NK-92 (cell line): ENCODE results near the gene BSN.
"Not testable (repeated sequence)": the region's sequence is repeated elsewhere in the genome, so short reads cannot be mapped to it uniquely, and the experiment has no call there.

Source experiments
- DNase-seq: peaks from one replicate; lab custom pipeline; 2025; ENCODE audit not compliant: unreplicated experiment; lab: John Stamatoyannopoulos, UW

Gene BSN

GRCh38 chr3:49690856-49691255 is 136.6 kb downstream of the BSN start:
- DNase-seq, result not testable (repeated sequence)

- DNase-seq, result not testable (repeated sequence)
These were observed 137.2 kb downstream of the BSN start for GRCh38 chr3:49691481-49691880.

GRCh38 chr3:49694409-49695070 is 140.3 kb downstream of the BSN start:
- DNase-seq, result not testable (repeated sequence)

DNA sequence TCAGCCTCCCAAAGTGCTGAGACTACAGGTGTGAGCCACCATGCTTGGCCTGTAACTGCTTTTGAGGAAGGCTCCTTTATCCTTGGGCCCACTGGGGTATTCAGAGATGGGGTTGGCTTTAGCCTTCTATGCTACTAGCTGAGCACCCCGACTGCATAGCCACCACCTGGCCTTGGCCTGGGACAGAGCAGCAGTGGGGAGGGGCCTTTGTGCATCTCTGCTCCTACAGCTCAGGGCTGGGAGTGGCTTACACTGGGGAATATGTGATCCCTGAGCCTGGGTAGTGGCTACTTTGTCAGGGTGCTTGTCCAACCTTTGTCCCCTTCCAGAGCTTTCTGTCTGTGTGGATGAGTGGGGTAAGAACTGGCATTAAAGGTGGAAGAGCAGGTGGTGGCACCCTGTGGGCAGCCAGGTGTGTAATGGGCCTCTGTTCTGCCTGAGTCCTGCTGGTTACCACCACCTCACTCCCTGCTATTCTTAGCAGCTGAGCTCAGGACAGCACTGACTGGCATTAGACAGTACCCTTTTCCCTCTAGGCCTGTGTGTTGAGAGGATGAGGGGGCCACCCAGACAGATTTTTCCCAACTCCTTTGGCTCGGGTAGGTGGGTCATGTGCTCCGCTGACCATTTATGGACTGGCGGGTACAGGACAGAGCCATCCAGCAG is 141.2 kb downstream of the BSN start:
- not testable (repeated sequence) for DNase-seq

DNA sequence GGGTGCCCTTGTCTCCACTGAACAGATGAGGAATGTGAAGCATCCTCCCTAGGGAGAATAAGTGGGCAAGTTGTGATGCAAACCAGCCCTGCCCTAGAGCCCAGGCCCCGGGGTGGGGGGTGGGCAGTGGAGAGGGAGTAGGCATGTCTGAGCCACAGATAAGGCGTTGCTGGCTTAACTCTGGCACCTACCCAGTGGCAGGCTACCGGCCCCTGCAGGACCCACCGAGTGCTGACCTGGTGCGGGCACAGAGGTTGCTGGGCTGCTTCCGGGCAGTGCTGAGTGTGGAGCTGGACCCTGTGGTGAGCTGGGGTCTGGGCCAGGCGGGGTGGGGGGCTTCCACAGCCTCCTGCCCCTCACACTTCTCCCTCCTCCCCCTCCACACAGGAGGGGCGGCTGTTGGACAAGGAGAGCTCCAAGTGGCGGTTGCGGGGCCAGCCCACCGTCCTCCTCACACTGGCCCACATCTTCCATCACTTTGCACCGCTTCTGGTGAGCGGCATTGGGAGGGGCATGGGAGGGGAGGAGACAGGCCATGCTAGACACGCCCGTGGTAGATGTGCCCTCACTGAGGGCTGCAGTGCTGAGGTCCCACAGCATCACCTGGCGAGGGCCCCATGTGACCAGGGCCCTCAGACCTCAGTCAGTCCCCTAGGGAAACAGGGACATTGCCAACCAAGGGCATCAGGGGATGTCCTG is 145.2 kb downstream of the BSN start:
- no peak for DNase-seq

GRCh38 chr3:49700014-49700413 is 145.7 kb downstream of the BSN start:
- no peak for DNase-seq

DNA sequence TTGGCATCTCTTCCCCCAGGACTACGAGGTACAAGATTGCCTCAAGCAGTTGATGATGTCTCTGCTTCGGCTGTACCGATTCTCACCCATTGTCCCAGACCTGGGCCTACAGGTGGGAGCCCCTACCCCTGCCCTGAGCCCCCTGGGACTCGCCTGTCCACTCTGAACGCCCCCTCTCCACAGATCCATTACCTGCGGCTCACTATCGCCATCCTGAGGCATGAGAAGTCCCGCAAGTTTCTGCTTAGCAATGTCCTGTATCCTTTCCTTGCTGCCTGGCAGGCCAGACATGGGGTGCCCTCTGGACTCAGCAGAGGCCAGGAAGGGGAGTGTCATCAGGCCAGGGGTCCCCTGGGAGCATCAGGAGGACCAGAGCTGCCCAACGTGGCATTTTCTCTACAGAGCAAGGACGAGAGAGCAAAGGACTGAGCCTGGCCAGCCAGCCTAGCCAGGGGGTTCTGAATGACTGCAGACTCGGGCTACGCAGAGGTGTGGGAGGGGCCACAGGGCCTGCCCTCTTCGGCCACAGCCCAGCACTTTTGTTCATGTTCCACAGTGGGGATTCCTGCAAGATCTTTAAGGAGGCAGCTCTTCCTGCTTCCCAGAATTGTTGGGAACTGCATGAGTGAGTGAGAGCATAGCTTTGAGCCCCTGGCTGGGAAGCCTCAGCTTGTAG is 146.3 kb downstream of the BSN start:
- no peak for DNase-seq

DNA sequence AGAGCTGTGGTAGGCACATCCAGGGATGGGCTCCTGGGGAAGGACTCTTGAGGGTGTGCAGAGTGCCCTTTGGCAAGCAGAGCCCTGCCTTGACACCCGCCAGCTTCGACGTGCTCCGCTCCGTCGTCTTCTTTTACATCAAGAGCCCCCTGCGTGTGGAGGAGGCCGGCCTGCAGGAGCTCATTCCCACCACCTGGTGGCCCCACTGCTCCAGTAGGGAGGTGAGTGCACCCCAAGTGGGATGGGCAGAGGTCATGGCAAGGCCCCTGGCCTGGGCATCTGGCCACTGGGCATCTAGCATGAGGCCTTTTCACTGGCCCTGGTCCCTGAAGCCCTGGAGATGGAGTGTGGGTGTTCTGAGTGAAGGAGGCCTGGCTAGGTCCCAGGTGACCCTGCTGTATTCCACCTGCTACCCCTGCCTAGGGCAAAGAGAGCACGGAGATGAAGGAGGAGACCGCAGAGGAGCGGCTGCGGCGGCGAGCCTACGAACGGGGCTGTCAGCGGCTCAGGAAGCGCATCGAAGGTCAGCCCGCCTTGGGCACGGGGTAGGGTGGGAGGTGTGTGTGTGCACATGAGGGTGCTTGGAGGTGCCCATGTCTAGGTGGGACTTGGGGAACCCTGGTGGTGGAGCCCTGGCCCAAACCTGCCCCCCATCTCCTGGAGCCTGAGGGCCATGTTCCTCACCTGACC is 147.3 kb downstream of the BSN start:
- DNase-seq, result no peak

DNA sequence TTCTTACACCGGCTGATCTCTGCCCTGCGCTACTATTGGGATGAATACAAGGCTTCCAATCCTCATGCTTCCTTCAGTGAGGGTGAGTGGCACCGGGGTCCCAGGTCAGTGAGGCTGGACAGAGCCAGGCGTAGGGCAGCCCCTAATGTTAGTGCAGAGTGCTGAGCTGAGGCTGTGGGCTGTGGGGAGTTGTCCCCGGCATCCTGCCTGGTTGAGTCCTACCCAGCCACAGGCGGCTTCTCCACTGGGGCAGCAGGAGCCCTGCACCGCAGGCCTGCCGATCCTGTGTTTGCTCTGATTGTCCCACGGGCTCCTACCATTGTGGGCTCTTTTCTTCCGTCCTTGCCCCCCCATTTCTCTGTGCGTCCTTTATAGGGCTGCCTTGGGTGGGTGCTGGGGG is 148.4 kb downstream of the BSN start:
- no peak for DNase-seq

GRCh38 chr3:49703443-49703927 is 149.2 kb downstream of the BSN start:
- no peak for DNase-seq

DNA sequence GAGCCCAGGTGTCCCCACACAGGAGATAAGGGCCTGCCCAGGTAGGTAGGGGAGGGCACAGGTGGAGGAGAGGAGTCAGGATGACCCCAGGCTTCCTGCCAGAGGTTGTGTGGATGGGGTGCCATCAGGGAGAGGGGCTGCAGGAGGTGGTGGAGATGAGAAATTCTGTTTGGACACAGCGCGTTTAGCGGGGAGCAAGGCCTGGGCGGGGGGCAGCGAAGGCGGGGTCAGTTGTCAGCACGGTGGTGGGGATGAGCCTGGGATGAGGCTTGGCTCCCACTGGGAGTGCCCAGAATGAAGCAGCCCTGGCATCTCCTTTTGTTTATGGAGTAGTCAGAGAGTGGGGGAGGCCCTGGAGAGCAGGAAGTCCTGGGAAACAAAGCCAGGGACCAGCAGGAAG is 149.7 kb downstream of the BSN start:
- DNase-seq, result no peak

DNA sequence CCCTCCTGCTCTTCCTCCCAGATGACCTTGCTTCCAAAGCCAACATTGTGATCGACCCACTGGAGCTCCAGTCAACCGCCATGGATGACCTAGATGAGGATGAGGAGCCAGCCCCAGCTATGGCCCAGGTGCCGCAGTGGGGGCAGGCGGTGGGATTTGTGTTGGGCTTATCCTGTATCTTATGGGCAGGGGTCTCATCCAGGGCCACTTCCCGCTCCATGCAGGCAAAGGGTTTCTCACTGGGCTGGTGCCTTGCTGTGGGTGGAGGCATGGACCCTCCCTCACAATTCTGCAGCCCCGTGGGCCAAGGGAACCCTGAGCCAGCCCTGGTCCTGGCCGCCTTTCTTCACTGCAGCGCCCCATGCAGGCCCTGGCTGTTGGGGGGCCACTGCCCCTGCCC is 150.4 kb downstream of the BSN start:
- DNase-seq, result no peak

DNA sequence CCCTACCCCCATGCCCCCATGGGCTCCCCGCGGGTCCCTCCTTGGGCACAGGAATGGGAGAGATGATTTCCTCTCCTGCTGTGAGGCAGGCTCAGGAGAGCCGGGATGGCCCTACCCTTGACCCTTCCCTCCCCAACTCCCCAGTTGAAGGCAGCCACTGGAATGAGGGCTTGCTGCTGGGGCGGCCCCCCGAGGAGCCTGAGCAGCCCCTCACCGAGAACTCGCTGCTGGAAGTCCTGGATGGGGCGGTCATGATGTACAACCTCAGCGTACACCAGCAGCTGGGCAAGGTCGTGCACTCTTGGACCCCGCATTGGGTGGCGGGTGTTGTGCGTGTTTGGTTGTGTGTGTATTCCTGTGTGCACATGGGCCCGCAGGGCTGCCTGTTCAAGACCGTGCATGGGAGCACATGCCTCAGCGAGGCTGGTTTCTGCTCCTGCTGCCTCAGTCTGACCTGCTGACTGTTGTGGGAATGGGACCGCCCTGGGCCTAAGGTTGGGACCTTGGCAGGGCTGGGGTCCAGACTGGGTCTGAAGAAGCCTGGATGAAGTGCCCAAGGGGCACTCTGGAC is 151.2 kb downstream of the BSN start:
- DNase-seq, result no peak

DNA sequence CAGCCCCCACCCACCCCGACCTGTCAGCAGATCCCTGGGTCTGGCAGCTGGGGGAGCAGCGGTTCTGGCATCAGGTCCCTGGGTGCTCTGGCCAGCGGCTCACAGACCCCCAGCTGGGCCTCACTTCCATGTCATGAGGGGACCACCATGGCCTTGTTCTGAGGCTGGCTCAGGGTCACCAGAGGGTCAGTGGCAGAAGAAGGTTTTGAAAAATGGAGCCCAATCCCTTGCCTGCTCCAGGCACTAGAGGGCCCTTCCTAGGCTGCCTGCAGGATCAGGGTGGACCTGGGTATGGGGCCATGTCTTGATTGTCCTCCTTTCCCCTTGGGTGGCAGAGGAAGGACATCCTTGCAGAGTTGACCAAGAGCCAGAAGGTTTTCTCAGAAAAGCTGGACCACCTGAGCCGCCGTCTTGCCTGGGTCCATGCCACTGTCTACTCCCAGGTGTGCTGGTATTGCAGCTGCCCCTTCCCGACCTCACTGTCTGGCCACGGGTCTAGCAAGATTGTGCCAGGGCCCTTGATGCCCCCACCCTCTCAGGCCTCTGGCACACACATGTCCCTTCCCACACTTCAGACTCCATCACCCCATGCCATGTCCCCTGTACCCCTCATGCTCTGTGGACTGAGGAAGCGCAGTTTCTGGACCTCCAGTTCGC is 152.3 kb downstream of the BSN start:
- DNase-seq, result no peak

DNA sequence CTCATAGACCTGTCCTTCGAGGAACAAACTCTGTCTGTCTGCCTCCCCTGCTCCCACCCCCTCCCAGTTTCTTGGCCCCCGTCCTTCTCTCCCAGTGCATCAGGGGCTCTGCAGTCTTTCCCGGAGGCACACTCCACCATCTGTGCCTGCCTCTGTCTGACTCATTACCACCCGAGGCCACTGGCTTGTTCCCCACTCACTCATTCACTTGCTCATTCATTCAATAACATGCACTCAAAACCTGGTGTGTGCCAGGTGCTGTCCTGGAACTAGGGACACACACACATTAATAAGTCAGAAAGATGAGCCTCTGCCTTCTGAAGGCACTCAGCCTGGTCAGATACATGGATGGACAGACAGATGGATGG is 152.8 kb downstream of the BSN start:
- DNase-seq, result no peak

DNA sequence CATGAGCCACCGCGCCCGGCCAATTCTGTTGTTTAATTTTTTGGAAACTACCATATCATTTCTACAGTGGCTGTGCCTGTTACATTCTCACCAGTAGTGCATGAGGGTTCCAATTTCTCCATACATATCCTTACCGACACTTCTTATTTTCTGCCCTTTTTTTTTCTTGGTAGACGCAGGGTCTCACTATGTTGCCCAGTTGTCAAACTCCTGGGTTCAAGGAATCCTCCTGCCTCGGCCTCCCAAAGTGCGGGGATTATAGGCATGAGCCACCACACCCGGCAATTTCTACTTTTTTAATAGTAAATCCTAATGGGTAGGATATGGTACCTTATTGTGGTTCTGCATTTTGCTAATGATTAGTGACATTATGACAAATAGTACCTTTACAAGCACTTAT is 155.6 kb downstream of the BSN start:
- DNase-seq, result no peak

- no peak for DNase-seq
These were observed 157.2 kb downstream of the BSN start for GRCh38 chr3:49711489-49711888.

DNA sequence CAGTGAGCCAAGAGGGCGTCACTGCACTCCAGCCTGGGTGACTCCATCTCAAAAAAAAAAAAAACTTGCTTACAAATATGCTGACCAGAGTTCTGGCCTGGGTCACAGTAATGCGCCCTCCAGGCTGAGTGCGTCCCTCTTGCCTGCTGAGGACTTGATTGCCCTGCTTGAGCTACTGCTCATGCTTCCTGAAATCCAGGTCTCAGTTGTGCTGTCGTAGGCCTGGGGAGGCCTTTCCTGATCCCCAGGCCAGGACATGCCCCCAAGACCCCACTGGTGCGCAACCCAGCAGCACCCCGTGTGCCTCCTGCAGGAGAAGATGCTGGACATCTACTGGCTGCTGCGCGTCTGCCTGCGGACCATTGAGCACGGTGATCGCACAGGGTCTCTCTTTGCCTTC is 157.9 kb downstream of the BSN start:
- no peak for DNase-seq

DNA sequence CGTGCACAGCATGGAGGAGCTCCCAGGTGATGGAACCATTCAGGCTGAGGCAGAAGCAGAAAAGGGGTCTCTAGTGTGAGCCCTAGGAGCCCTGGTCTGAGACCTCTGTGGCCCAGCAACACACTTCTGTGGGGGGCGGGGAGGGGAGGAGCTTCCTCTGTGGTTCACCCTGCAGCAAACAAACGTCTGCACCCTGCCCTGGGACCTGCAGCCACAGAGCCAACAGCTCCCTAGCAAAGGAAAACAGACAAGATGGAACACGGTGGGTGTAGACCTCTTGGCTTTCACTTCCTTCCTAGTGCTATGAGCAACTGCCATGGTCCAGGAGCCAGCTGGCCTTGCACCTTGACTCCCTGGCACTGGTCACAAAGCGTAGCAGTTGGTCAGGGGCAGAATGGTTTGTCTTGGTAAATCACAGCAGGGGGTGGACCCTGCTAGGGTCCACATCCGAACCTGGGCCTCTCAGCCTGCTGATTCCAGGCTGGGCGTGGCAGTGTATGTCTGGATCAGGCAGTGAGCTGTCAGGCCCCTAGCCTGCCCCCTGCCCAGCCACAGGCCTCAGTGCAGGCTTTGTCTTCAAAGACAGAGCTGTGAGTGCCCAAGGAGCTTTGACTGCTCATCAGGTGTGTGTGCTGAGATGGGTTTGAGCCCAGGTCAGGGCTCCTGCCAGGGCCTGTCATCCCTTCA is 158.5 kb downstream of the BSN start:
- no peak for DNase-seq
